NAMALWA (cell line): ENCODE results near the gene E2F2.

Source experiments
- DNase-seq: peaks from one replicate; pipeline ENCODE4 v3.0.0-alpha.2; 2015; ENCODE audit warnings: low spot score

E2F2 gene

DNA sequence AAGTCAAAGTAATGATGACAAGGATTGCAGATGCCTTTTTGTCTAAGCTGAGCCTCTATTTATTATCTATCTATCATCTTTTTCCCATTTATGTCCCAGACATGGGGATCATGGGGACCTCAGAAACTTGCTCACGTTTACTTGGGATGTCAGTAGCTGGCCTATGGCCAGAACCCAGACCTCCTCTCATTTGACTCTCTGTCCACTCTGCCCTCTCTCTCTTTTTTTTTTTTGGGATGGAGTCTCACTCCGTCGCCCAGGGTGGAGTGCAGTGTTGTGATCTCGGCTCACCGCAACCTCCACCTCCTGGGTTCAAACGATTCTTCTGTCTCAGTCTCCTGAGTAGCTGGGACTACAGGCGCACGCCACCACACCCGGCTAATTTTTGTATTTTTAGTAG is 32.0 kb upstream of the E2F2 start:
- DNase-seq, result peak; percentile 25

DNA sequence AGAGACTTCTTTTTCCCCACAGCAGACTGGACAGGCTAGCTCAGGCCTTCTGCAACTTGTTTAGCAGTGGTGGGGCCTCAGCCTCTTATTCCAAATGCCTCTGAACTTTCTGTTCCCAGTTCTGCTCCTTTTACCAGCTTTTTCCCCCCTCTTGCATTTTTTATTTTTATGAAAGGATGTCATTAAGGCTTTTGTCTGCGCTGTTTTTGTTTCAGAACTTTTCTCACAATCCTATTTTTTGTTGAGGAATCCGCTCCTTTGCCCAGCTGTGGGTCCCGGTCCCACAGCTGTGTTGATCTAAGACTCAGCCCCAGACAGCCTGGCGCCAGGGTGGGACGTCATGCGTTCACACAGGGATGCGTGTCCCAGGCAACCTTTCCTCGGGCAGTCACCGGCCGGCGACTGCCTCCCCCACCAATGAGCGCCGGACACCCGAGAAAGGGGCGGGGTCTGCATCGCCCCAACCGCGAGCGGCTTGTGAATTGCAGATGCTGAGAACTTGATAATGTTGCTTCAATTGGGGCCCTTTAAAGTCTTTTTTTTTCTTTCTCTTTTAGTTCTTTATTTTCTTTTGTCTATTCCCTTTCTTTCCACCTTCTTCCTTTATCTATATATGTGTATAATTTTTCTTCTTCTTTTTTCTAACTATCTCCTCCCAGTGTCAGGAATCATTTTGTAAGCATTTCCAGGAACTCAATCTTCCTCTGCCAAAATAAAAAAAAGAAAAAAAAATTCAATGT is 31.3 kb upstream of the E2F2 start:
- DNase-seq, result peak; percentile 97

DNA sequence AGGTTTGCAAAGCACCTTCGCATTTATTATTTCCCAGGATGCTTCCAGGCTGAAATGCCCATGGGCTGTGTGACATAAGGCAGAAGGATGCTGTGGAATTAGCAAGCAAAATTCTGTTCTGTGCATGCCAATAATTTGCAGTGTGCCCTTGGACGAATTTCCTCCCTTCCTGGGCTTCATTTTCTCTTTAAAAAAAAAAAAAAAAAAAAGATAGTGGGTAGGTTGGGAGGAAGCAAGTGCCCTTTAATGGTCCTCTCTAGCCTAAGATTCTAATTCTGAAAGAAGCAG is 30.7 kb upstream of the E2F2 start:
- no peak for DNase-seq

DNA sequence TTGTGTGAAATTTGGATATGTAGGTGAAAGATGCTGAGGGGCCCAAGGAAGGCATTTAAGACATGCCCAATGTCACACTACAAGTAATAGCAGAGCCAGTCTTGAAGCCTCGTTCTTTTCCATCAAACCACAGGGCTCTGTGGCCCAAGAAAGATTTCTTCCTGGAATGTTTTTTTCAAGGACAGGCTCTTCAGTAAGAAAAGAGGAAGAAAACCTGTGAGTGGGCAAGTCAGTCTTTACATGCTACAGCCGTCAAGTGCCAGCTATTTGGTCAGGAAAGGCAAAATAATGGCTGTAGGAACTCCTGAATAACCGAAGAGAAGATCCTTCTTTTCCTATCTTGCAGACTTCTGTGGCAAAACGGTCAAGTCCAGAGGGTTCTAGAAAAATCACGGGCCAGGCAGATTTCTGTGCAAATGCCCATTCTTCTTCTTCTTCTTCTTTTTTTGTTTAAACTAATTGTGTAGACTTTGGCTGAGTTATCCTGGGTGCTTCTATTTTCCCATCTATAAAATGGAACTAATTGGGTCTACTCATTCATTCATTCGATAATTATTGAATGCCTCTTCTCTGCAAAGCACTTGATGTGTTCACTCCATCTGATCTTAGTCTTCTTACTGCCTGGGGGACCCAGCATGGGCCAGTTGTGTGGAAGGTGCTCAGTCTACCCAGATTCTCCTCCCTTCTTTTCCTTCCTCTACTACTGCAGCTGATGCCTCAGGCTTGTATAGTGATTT is 30.2 kb upstream of the E2F2 start:
- DNase-seq, result peak; percentile 61

DNA sequence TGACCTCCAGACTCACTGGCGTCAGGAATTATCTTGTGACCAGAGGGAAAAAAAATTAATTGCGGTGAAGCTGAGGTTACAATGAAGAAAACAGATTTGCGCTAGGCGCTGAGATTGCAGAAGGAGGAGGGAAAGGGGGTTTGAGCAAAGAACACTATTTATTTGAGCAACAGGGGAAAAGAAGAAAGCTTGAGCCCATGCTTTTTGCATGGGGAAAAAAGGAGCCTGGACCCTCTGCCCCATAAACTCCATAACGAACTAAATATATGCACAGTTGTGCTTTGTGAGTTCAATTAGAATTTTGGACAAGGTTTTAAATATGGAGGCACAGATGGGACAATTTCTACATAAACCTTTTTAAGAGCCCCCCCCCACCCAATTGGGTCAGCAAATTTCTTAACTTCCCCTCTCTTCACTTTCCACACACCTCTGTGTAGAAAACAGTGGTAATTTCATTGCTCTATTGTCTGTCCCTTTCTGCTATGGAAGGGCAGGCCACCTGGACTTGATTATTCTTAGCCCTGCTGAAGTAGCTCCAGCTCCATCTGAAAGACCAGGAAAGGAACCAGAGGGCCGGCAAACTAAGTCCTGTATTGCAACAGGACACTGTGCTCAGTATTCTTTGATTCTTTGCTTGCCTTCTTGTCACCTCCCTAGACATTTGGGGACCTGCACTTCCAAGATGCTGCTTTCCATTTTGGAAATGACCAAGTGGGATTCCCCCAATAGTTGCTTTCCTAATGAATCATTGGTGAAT is 29.1 kb upstream of the E2F2 start:
- peak; percentile 56 for DNase-seq

DNA sequence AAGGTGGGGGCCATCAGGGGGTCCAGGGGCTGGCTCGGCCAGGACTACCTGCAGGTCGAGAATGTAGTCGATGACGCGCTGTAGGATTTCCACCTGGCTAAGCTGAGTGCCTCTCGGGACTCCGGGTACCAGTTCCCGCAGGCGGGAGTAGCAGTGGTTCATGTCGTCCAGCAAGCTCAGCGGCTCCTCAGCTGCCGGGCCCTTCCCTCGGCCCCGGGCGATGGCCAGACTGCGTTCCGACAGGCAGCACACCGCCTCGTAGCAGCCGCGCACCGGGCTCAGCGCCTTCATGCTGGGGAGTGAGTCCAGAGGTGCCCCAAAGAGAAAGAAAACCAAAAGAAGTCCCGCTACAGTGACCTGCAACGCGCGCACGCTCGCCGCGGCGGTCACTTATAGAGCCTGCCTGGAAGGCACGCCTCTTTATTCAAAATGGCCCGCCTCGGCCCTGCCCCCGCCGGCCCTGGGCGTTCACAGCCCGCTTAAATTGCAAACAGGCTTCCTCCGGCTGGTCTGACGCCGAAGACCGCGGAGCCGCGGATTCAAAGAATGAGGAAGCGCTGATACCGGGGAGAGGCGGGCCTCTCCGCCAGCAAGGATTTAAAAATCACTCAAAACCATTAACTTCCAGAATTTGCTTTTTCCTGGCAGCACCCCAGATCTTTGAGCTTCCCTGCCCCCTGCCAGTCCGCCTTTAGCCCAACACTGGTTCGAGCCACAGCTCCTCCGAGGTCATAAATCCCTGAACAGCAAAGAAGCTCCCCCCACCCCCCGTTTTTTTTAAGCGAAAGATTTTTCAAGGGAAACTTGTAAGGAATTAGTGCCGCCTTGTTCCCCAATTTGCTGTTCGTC is 28.3 kb upstream of the E2F2 start, which contains the start of gene ID3:
ID3 (minus strand) TSS at position 366 of the 849 bp plus-strand sequence; CDS start at position 291, 75 bp downstream.
- DNase-seq, result peak; percentile 97

DNA sequence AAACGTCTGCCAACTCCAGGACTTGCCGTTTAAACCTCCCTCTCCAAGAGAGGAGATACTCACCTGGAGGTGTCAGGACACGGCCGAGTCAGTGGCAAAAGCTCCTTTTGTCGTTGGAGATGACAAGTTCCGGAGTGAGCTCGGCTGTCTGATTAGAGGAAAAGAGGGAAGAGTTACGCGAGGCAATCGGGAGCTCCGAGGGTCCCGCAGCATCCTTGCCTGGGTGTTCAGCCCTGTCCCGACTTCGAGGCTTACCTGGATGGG is 27.8 kb upstream of the E2F2 start:
- DNase-seq, result no peak

DNA sequence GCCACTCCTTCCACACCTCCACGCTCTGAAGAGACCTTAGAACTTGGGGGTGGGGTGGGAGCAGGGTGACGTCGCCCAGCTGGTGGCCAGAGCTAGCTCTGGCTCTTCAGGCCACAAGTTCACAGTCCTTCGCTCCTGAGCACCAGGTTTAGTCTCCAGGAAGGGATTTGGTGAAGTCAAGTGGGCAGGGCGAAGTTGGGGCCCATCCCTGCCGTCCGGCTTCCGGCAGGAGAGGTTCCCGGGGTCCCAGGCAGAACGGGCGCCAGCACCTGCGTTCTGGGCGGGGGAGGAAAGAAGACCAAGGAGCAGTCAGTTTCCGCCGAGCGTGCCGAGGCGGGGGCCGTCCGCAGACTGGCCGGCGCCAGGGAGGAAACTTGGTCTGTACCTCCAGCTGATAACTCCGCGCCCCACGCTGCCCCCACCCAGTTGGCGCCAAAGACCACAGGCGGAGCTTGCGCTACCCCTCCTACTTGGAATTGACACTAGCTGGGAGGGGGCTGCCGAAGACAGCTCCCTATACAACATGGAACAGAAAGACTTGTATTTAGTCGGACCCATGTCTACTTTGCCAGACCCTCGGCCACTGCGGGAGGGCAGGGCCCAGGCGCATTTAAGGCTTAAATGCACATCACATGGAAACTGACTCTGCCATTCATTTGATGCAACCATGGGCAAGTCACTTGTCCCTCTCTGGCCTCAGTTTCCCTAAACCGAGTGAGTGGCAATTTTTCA is 27.3 kb upstream of the E2F2 start:
- DNase-seq, result peak; percentile 76

DNA sequence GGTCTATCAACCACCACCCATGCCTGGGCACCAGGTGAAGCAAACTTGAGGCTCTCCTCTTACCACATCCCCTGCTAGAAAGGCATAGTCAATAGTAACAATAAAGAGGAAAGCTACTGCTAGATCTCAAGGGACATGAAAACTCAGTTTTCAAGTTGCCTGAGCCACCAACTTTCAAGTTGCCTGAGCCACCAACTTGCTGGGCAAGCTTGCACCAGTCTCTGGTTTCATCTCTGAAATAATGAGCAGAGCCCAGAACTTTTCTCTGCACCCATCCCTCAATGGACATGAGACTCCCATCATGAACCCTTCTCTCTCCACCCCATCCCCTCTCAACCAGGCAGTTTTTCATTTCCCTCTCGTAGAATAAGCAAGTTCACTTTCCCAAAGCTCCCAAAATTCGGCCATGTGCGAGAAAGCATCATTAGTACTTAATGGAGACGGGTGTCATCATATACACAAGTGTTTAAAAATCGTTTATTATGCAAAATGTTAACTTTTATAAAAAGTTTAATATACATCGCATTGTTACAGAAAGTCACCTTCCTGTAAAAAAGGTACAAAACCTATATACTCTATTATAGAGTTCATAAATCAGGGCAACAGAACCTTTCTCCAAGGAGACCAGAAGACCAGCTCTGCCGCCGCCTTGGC is 26.6 kb upstream of the E2F2 start:
- DNase-seq, result peak; percentile 78

DNA sequence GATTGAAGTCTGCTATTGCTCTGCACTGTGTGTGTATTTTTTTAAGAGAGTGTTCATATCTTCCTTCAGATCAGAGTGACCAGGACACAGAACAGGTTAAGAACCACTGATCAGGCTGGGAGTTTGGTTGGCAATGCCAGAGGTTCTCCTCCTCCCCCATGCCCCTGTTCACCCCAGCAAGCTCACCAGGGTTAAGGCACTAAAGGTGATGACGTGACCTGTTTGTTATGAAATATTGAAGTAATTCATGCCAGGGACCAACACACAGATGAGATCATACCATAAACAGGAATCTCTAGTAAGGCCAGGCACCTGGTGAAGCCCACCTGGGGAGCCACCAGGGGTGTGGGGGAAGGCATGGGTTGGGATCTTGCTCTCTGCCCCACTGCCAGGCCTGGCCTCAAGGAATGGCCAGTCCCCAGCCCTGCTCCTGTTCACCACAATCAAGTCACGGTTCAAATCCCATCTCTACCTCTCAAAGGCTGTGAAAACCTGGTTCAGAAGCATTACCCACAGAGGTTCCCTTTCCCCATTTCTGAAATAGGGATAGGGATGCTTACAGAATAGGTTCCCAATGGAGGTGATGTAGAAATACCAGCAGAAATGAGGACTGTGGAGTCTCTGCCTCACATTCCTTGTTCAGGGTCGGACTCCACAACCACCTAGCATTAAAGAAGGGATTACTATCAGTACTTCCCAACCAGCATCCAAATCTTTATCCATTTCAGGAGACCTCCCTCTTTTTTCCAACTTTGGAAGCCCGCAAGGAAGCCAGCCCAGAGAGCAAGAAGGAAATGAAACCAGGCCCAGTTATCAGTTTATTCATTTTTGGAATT is 25.8 kb upstream of the E2F2 start:
- peak; percentile 89 for DNase-seq

DNA sequence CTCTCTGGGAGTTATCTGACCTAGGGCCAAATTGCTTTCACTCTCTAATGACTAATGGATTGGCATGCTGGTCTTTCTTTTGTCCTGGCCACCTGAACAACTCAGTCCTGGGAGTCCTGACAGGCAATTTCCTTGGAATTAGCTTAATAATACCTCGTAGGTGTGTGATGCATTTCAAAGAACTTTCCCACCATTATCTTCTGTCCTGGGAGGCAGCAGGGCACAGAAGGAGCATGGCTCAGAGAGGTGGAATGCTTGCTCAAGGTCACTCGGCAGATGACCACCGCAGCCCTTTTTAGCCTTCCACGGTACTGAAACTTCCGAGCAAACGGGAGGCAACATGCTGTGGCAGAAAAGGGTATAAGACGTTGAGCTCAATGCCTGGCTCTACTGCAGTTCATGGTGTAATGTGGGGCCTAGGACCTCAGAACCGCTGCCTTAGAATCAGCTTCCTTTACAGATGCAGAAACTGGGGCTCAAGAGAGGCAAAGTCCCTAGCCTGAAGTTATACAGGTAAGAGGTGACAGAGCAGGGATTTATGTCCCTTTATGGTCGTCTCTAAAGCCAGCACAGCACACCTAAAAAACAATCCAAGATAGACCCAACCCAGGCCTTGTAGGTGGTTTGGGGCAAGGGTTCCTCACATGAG is 25.1 kb upstream of the E2F2 start:
- peak; percentile 85 for DNase-seq

DNA sequence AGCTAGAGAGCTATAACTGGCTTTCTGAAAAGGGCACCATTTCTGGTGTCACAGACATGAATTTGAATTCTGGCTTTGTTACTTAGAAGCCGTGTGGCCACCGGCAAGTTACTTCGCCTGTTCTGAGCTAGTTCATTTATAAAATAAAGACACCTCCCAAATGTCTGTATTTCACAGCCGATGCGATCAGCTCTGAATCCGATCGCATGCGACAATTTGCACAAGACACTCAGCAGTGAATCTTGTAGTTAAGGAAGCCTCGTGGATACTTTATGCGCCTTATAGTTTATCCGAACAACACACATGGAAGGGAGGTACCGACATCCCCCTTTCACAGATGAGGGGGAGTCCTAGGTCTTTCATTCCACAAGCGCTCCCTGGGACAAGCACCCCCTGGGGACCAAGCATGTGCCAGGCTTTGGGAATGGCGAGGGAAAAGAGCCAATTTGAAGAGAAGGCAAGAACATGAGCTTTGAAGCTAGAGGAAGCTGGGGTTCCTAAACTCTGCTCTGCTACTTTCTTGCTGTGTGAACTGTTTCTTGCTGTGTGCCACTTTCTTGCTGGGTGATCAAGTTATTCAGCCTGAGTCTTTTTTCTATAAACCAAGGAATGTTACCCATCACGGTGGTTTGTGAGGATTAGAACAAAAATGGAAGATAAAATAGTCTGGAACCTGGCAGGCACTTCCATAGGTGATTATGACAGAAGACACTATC is 24.4 kb upstream of the E2F2 start:
- DNase-seq, result peak; percentile 87

DNA sequence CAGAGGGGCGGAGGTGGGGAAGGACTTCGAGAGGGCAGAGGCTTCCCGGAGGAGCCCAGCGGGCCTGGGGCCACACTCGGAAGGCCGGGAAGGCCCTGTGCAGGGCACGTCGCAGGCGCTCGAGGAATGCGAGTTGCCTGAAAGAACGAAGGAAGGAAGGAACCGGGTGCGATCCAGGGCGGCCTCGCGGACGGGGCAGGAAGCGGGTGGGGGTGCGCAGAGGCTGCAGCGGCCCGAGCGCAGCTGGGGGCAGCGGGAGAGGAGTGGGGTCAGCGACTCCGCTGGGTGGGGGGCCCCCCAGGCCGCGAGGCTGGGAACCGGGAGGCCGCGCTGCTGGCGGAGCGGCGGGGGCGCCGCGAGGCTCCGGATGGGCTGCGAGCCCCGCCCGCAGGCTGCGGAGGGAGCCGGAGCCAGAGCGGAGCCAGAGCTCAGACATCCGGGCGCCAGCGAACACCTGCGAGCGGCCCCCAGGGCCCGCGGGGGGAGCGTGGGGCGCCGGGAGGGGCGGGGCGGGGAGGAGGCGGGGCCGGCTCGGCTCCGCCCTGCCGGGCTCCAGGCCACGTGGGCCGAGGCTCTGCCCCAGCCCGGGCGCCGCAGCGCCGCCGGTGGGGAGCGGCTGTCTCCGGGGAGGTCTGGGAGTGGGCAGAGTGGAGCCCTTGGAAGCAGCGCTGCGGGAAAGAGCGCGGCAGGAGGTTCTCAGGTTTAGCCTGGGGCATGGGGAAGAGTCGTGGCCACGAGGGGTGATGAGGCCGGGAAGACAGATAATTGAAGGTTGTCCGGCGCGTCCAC is 23.6 kb upstream of the E2F2 start:
- DNase-seq, result peak; percentile 93

DNA sequence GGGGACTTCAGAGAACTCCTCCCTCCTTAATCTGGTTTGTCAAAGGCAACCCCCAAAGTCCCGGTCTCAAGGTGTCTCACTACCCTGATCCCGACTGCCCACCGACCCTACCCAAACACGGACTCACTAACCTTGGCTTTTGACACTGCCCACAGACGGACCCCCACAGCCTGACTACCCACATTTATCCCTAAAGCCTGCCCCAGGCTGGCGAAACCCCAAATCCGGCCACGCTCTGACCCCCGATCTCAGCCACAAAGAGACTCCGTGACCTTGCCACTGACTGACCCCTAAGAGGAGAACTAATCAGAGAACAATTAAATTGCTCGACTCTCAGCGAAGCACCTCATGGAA is 23.1 kb upstream of the E2F2 start:
- DNase-seq, result no peak

DNA sequence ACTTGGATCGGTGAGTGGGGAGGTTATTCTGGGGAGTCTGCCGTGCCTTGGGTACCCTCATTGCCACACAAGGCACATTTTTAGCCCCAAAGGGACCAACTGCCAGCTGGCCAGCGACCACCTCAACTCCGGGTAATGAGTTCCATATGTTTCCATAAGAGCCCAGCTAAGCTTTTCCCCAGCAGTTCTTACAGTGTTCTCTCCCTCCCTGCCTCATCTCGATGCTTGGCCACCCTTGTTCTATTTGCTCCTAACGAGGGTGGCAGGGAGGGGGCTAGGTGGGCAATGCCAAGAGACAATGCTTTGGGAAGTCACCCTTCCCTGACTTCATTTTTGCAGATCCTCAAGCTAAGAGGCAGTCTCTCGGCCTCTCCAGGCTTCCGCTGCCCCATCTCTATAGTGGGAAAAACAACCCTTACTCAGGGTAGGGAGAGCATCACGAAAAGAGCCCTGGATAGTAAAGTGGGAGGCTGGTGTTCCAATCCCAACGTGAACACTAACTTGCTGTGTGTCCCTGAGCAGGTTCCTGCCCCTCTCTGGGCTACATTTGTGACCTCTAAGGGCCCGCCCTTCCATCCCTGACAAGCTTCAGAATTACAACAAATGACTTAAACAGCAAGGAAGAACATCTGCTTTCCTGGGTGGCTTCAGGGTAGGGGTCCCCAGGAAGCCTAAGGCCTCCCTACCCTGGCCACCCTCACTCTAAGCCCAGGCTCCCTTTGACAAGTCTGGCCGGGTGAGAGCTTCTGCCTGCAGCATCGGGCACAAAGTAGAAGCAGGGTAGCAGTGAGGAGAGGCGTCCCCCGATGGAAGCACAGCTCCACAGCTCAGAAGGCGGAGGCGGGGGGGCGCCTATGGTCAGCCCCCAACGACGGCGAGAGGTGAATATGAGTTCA is 22.4 kb upstream of the E2F2 start:
- peak; percentile 73 for DNase-seq

DNA sequence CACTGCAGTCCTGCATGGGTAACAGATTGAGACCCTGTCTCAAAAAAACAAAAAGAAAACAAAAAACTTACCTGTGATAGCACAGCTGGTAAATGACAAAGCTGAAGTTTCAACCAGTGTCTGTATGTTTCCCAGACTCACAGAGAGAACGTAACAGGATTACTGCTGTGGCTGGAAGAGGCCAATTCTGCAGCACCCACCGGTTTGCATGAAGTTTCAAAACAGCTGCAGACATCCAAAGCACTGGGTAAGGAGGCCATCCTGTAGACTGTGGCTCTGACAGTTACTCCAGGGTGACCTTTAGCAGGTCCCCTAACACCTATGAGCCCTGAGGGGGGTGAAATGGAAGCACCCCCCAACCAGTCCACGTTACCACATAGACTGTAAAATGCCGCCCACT is 20.8 kb upstream of the E2F2 start:
- DNase-seq, result peak; percentile 65

DNA sequence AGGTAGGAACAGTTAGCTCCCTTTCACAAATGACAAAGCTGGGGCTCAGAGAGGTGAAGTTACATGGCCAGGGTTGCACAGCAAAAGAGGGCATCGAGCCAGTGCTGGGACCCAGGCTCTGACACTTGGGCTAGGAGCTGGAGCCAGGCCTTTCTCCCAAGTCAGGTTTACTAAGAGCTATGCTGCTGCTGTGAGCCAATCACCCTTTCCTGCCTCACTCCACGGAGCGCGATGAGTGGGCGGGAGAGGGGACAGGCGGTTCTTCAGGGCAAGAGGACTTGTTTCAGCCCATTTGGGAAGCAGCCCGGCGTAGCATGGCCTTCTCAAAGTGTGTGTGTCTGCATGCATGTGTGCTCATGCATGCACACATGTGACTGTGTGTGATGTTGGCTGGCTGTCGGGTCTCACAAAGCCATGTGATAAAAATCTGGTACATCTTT is 17.7 kb upstream of the E2F2 start:
- peak; percentile 88 for DNase-seq
